ENCODE results near the gene SPATA16.

Gene SPATA16

DNA sequence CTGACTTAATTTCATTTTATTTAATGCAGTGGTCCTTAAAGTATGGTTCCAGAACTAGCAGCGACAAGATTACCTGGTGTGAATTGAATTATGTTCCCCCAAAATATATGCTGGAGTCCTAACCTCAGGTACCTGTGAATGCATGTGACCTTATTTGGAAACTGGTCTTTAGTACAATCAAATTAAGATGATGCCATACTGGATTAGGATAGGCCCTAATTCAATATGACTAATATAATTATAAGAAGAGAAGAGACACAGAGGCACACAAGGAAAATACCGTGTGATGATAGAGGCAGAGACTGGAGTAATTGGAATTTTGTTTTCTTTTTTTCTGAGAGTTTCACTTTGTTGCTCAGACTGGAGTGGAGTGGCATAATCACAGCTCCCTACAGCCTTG is 12.6 kb upstream of the SPATA16 start:
- Histone ChIP-seq H3K79me2 (ENCODE audit: low read length) (no peaks in the 10 kb centered on the region), H4K20me1 (ENCODE audit: insufficient read depth, low read length) (no peaks in the 10 kb centered on the region), H3K27me3 (replicated peaks; ENCODE audit: insufficient read depth, low read length) (no peaks in the 10 kb centered on the region), H3F3A (ENCODE audit: insufficient read depth, low read length) (no peaks in the 10 kb centered on the region), H3K9ac (ENCODE audit: low read length) (no peak overlapping the region), H3K4me3 (ENCODE audit: low read length) (no peak overlapping the region), H3K27ac (ENCODE audit: low read length) (no peak overlapping the region), H3K9me3 (replicated peaks; ENCODE audit: insufficient read depth, low read length) (no peaks in the 10 kb centered on the region), H3K36me3 (replicated peaks; ENCODE audit: insufficient read depth, low read length) (no peaks in the 10 kb centered on the region), H3K9me2 (replicated peaks; ENCODE audit: insufficient read depth, low read length) (no peaks in the 10 kb centered on the region), H3K4me1 (ENCODE audit: low read length) (no peaks in the 10 kb centered on the region), H2AFZ (ENCODE audit: low read length) (no peak overlapping the region), H3K4me2 (ENCODE audit: low read depth, low read length) (no peak overlapping the region)
- TF ChIP-seq EZH2phosphoT487 (IDR thresholded peaks at IDR 0.05; ENCODE audit: low read length) (no peak), EZH2 (optimal IDR thresholded peaks at IDR 0.05; ENCODE audit: low read depth, low read length) (no peak)
- TF ChIP-seq, protein P1, sequence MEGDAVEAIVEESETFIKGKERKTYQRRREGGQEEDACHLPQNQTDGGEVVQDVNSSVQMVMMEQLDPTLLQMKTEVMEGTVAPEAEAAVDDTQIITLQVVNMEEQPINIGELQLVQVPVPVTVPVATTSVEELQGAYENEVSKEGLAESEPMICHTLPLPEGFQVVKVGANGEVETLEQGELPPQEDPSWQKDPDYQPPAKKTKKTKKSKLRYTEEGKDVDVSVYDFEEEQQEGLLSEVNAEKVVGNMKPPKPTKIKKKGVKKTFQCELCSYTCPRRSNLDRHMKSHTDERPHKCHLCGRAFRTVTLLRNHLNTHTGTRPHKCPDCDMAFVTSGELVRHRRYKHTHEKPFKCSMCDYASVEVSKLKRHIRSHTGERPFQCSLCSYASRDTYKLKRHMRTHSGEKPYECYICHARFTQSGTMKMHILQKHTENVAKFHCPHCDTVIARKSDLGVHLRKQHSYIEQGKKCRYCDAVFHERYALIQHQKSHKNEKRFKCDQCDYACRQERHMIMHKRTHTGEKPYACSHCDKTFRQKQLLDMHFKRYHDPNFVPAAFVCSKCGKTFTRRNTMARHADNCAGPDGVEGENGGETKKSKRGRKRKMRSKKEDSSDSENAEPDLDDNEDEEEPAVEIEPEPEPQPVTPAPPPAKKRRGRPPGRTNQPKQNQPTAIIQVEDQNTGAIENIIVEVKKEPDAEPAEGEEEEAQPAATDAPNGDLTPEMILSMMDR (IDR thresholded peaks at IDR 0.05; ENCODE audit: low read length), result no peak
- no peak for DNase-seq

GRCh38 chr3:173139420-173139819 is 1.6 kb downstream of the SPATA16 start:
- no peak overlapping the region for H3K4me3 ChIP-seq (ENCODE audit: low read length)
- H3K4me1 ChIP-seq (ENCODE audit: low read length), result no peaks in the 10 kb centered on the region
- no peak overlapping the region for H3K9ac ChIP-seq (ENCODE audit: low read length)
- H3K27ac ChIP-seq (ENCODE audit: low read length), result no peak overlapping the region
- H3K27me3 ChIP-seq (replicated peaks; ENCODE audit: insufficient read depth, low read length), result no peaks in the 10 kb centered on the region
- no peaks in the 10 kb centered on the region for H3F3A ChIP-seq (ENCODE audit: insufficient read depth, low read length)
- no peaks in the 10 kb centered on the region for H3K79me2 ChIP-seq (ENCODE audit: low read length)
- no peak overlapping the region for H3K4me2 ChIP-seq (ENCODE audit: low read depth, low read length)
- no peak for DNase-seq
- no peaks in the 10 kb centered on the region for H3K36me3 ChIP-seq (replicated peaks; ENCODE audit: insufficient read depth, low read length)
- TF ChIP-seq, protein P1 (IDR thresholded peaks at IDR 0.05; ENCODE audit: low read length), result no peak
- TF ChIP-seq EZH2 (optimal IDR thresholded peaks at IDR 0.05; ENCODE audit: low read depth, low read length), result no peak
- TF ChIP-seq EZH2phosphoT487 (IDR thresholded peaks at IDR 0.05; ENCODE audit: low read length), result no peak
- no peaks in the 10 kb centered on the region for H3K9me3 ChIP-seq (replicated peaks; ENCODE audit: insufficient read depth, low read length)
- H4K20me1 ChIP-seq (ENCODE audit: insufficient read depth, low read length), result no peaks in the 10 kb centered on the region
- no peak overlapping the region for H2AFZ ChIP-seq (ENCODE audit: low read length)
- H3K9me2 ChIP-seq (replicated peaks; ENCODE audit: insufficient read depth, low read length), result no peaks in the 10 kb centered on the region

GRCh38 chr3:173138026-173138425 is 3.0 kb downstream of the SPATA16 start:
- no peak overlapping the region for H3K4me2 ChIP-seq (ENCODE audit: low read depth, low read length)
- H2AFZ ChIP-seq (ENCODE audit: low read length), result no peak overlapping the region
- no peak for DNase-seq
- no peaks in the 10 kb centered on the region for H4K20me1 ChIP-seq (ENCODE audit: insufficient read depth, low read length)
- no peak overlapping the region for H3K4me3 ChIP-seq (ENCODE audit: low read length)
- no peaks in the 10 kb centered on the region for H3K4me1 ChIP-seq (ENCODE audit: low read length)
- no peaks in the 10 kb centered on the region for H3K27me3 ChIP-seq (replicated peaks; ENCODE audit: insufficient read depth, low read length)
- H3K9ac ChIP-seq (ENCODE audit: low read length), result no peak overlapping the region
- no peaks in the 10 kb centered on the region for H3F3A ChIP-seq (ENCODE audit: insufficient read depth, low read length)
- no peaks in the 10 kb centered on the region for H3K9me2 ChIP-seq (replicated peaks; ENCODE audit: insufficient read depth, low read length)
- no peaks in the 10 kb centered on the region for H3K36me3 ChIP-seq (replicated peaks; ENCODE audit: insufficient read depth, low read length)
- no peaks in the 10 kb centered on the region for H3K9me3 ChIP-seq (replicated peaks; ENCODE audit: insufficient read depth, low read length)
- no peaks in the 10 kb centered on the region for H3K79me2 ChIP-seq (ENCODE audit: low read length)
- no peak overlapping the region for H3K27ac ChIP-seq (ENCODE audit: low read length)
- TF ChIP-seq EZH2 (optimal IDR thresholded peaks at IDR 0.05; ENCODE audit: low read depth, low read length), result no peak
- TF ChIP-seq, protein P1 (IDR thresholded peaks at IDR 0.05; ENCODE audit: low read length), result no peak
